Measurements from ENCODE around the gene C12orf42. TPM values are rescaled to one million over a fixed set of nuclear protein-coding genes. Genes with fewer than 3 reads are reported as not detected.

The C12orf42 gene
- total and polyA plus RNA-seq, 2 of the 4 experiments (the other 2 are of a cell fraction), result not detected

- no peak overlapping the region for H2AFZ ChIP-seq (replicated peaks; ENCODE audit: low read length, poor library complexity)
- TF ChIP-seq RFX5 (IDR thresholded peaks at IDR 0.05; ENCODE audit: low read depth, low read length) (no peak), MAFK (IDR thresholded peaks at IDR 0.05; ENCODE audit: low read depth, low read length) (no peak), FOS (IDR thresholded peaks at IDR 0.05; ENCODE audit: low read depth, low read length) (no peak), MXI1 (IDR thresholded peaks at IDR 0.05; ENCODE audit: borderline replicate concordance, low read depth, low read length) (no peak)
- in situ Hi-C loops (cut with MboI; ENCODE audit: low sequenced_read_pairs), result no loop called here
These were observed 80.1 kb downstream of the C12orf42 start for GRCh38 chr12:103415681-103416080.

More at GRCh38 chr12:103415681-103416080, 80.1 kb downstream of the C12orf42 start:
- Histone ChIP-seq H3K4me2 (ENCODE audit: low read depth, low read length) (no peak overlapping the region), H3K4ac (ENCODE audit: low read depth, low read length) (no peak overlapping the region), H2BK20ac (ENCODE audit: low read depth, low read length) (no peak overlapping the region), H3K23ac (ENCODE audit: low read depth, low read length) (no peak overlapping the region), H3K4me1 (ENCODE audit: control insufficient read depth, insufficient read depth, low read length) (no peaks in the 10 kb centered on the region), H3K9me1 (ENCODE audit: insufficient read depth, low read length) (no peaks in the 10 kb centered on the region), H4K8ac (ENCODE audit: low read depth in 2 of 2, low read length in 2 of 2) (no peak overlapping the region), H3K4me3 (ENCODE audit: insufficient read depth, low read depth, low read length) (no peak overlapping the region), H2BK120ac (ENCODE audit: low read depth, low read length) (no peak overlapping the region), H2BK15ac (ENCODE audit: low read depth, low read length) (no peak overlapping the region), H3K14ac (replicated peaks; ENCODE audit: low read depth, low read length) (no peak overlapping the region), H2AK9ac (replicated peaks; ENCODE audit: low read depth, low read length, poor library complexity) (no peak overlapping the region), H3K79me1 (ENCODE audit: low read depth in 1 of 2, low read length in 2 of 2) (no peaks in the 10 kb centered on the region), H4K5ac (ENCODE audit: low read depth, low read length) (no peak overlapping the region), H4K91ac (ENCODE audit: insufficient read depth, low read depth, low read length) (no peak overlapping the region), H3K9ac (ENCODE audit: low read depth, low read length) (no peak overlapping the region), H3K27me3 (ENCODE audit: control insufficient read depth, insufficient read depth, low read length) (no peaks in the 10 kb centered on the region), H3K36me3 (ENCODE audit: control insufficient read depth, insufficient read depth, low read length) (no peaks in the 10 kb centered on the region), H3K9me3 (ENCODE audit: control insufficient read depth, insufficient read depth, low read length) (peaks cover 4% of the 10 kb centered on the region), H2BK5ac (ENCODE audit: low read depth, low read length, poor library complexity, severe bottlenecking) (no peak overlapping the region), H3K18ac (ENCODE audit: low read depth, low read length) (no peak overlapping the region), H4K20me1 (ENCODE audit: insufficient read depth, low read length) (no peaks in the 10 kb centered on the region), H3K27ac (ENCODE audit: insufficient read depth, low read length) (no peak overlapping the region), H3K56ac (ENCODE audit: extremely low read depth, insufficient read depth, low read length) (no peak overlapping the region), H2AK5ac (ENCODE audit: low read depth, low read length) (no peak overlapping the region)
- POLR2A ChIA-PET (ENCODE audit: unreplicated experiment), result no interaction called here
- BruUV-seq (replicated peaks), result no TSS peak
- no peak for ATAC-seq (ENCODE audit: low read depth)
- DNase-seq, result no peak
- dilution Hi-C loops (cut with HindIII; ENCODE audit: low sequenced_read_pairs, unreplicated experiment) (no loop called here), intact Hi-C loops (cut with micrococcal nuclease) (no loop called here)
- no CpG with 5 or more reads among the region's 2 CpGs for WGBS, 2 experiments (ENCODE audit: extremely low coverage in 2 of 2, insufficient read length in 1 of 2)
- CTCF ChIA-PET, result no interaction called here

Measured in IMR-90 (cell line).